Measurements from ENCODE around the gene HMGCR. TPM values are rescaled to one million over a fixed set of nuclear protein-coding genes. Genes with fewer than 3 reads are reported as not detected.

HMGCR gene
- total RNA-seq, 1 experiment from 2014 or later, result 178 TPM

DNA sequence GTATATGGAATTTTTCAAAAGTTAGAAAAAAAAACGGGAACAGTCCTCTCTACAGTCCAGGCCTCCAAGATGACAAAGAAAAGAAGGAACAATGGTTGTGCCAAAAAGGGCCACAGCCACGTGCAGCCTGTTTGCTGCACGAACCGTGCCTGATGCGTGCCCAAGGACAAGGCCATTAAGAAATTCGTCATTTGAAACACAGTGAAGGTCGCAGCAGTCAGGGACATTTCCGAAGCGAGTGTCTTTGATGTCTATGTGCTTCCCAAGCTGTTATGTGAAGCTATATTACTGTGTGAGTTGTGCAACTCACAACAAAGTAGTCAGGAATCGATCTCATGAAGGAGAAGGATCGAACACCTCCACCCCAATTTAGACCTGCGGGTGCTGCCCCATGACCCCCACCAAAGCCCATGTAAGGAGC lies 37.4 kb downstream of the HMGCR start:
- no peak overlapping the region for H2BK12ac ChIP-seq (ENCODE audit: insufficient read length, low read depth, low read length)
- Mint-ChIP-seq H3K27me3 (ENCODE audit: low read depth) (no peaks in the 10 kb centered on the region), H3K4me1 (peaks cover 11 to 12% of the 10 kb centered on the region in 2 experiments), H3K36me3 (ENCODE audit: insufficient read depth in 1 of 3, low read depth in 3 of 3) (peaks cover 0 to 20% (median 12%) of the 10 kb centered on the region in 3 experiments; a peak in 6 of 7 replicates), H3K4me3 (no peak overlapping the region), H3K9me3 (no peaks in the 10 kb centered on the region), H3K27ac (peak overlapping the region in 2 of 3 experiments; percentile 66 to 68; a peak in 2 of 7 replicates)
- no peaks in the 10 kb centered on the region for H3K79me2 ChIP-seq (ENCODE audit: insufficient read depth, low read length)
- H3K56ac ChIP-seq (ENCODE audit: insufficient read length, low read depth, low read length), result no peak overlapping the region
- no peak overlapping the region for H3K4me2 ChIP-seq (ENCODE audit: insufficient read depth, insufficient read length, low read length)
- H3K27me3 ChIP-seq (ENCODE audit: insufficient read depth, low read length), result no peaks in the 10 kb centered on the region
- H4K5ac ChIP-seq (ENCODE audit: insufficient read length, low read depth, low read length), result no peak overlapping the region
- no peak overlapping the region for H4K8ac ChIP-seq (replicated peaks; ENCODE audit: insufficient read length, low read depth, low read length)
- H3K9me3 ChIP-seq (ENCODE audit: control insufficient read depth, low read depth, low read length), result no peaks in the 10 kb centered on the region
- H2BK5ac ChIP-seq (ENCODE audit: insufficient read length, low read length), result no peak overlapping the region
- H3K23me2 ChIP-seq (ENCODE audit: insufficient read length, low read depth, low read length, poor library complexity, severe bottlenecking), result no peaks in the 10 kb centered on the region
- DNase-seq, result no peak
- H2AK5ac ChIP-seq (ENCODE audit: insufficient read length, low read length), result no peak overlapping the region
- no peak overlapping the region for H3K4ac ChIP-seq (ENCODE audit: low read depth, low read length)
- no CpG with 5 or more reads among the region's 12 CpGs for WGBS (ENCODE audit: extremely low coverage, insufficient read length, low lambda C conversion rate)
- no peaks in the 10 kb centered on the region for H3K79me1 ChIP-seq (ENCODE audit: insufficient read depth, low read depth, low read length, poor library complexity, severe bottlenecking)
- no peak overlapping the region for H3K14ac ChIP-seq (ENCODE audit: insufficient read depth, low read length)
- no peak overlapping the region for H3K27ac ChIP-seq (ENCODE audit: insufficient read length, low read depth, low read length)
- no peaks in the 10 kb centered on the region; the same call in 1 of the 2 replicates for H3K4me1 ChIP-seq (ENCODE audit: insufficient read depth, low read length)
- H3T11ph ChIP-seq (ENCODE audit: low read length), result no peak overlapping the region
- H3K9ac ChIP-seq (ENCODE audit: extremely low read depth, insufficient read length, low read length), result no peak overlapping the region
- no peak overlapping the region for H3K18ac ChIP-seq (ENCODE audit: insufficient read length, low read depth, low read length)
- no peak overlapping the region for H2AFZ ChIP-seq (ENCODE audit: low read length)
- TF ChIP-seq, protein P1, sequence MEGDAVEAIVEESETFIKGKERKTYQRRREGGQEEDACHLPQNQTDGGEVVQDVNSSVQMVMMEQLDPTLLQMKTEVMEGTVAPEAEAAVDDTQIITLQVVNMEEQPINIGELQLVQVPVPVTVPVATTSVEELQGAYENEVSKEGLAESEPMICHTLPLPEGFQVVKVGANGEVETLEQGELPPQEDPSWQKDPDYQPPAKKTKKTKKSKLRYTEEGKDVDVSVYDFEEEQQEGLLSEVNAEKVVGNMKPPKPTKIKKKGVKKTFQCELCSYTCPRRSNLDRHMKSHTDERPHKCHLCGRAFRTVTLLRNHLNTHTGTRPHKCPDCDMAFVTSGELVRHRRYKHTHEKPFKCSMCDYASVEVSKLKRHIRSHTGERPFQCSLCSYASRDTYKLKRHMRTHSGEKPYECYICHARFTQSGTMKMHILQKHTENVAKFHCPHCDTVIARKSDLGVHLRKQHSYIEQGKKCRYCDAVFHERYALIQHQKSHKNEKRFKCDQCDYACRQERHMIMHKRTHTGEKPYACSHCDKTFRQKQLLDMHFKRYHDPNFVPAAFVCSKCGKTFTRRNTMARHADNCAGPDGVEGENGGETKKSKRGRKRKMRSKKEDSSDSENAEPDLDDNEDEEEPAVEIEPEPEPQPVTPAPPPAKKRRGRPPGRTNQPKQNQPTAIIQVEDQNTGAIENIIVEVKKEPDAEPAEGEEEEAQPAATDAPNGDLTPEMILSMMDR (conservative IDR thresholded peaks at IDR 0.05), result no peak
- no peak overlapping the region for H3K23ac ChIP-seq (ENCODE audit: insufficient read length, low read depth, low read length)
- H4K91ac ChIP-seq (ENCODE audit: insufficient read length, low read depth, low read length), result no peak overlapping the region
- no peak overlapping the region for H2BK20ac ChIP-seq (ENCODE audit: low read depth, low read length, poor library complexity, severe bottlenecking)
- H4K20me1 ChIP-seq (ENCODE audit: control insufficient read depth, insufficient read depth, insufficient read length), result no peaks in the 10 kb centered on the region
- no peak overlapping the region for H2BK120ac ChIP-seq (ENCODE audit: low read depth, low read length, poor library complexity, severe bottlenecking)
- no peak overlapping the region for H2BK15ac ChIP-seq (ENCODE audit: low read depth, low read length)
